ENCODE measurements around the gene EIF2A.

- TF ChIP-seq POLR2A (IDR thresholded peaks at IDR 0.05) (no peak), POLR2AphosphoS5 (IDR thresholded peaks at IDR 0.05; ENCODE audit: insufficient read depth in 1 of 2, low read depth in 1 of 2) (no peak)
Observed at GRCh38 chr3:150547045-150547741, 606 bp downstream of the EIF2A start.

All from vagina (tissue), 2 donors.